ENCODE measurements around the gene GJC3.
A peak's percentile ranks its signal among the peaks of the same experiment; 100 is the strongest.
"Not testable (repeated sequence)": the region's sequence is repeated elsewhere in the genome, so short reads cannot be mapped to it uniquely, and the experiment has no call there.

GJC3 gene

DNA sequence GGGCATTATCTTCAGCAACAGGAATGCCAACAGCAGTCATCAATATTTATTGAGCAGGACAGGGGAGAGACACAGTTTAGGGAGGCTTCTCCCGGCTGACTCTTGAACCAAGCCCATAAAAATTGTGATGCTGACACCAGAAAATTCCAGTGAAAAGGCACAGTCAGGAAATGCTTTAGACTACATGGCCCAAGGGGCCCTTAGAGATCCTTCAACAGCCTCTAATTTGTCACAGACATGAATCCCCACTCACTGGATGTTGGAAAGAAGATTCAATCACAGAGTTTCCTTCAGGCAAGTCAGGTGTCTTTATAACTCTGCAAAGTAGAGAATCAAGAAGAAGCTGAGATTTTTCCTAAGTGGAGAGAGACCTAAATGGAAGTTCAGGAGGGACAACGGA is 1.2 kb downstream of the GJC3 start:
- no peak for DNase-seq

DNA sequence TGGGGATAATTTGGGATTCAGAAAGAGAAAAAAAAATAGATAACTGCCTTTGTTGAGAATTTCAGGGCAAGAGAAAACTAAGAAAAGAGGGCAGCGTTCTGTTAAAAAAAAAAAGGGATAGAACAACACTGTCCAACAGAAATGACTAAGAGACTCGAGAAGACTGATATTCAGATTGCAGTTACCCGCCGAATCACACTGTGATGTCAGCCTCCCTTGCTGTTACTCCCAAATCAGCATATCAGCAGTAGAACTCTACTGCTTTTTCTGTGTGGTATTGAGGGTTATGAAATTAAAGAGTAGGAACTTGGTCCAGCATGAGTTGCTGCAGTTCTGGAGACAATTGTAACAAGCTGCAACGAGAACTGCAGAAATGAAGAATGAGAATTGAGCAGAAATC is 1.9 kb downstream of the GJC3 start:
- no peak for DNase-seq

- DNase-seq, result no peak
These were observed 3.1 kb downstream of the GJC3 start for GRCh38 chr7:99926321-99926720.

DNA sequence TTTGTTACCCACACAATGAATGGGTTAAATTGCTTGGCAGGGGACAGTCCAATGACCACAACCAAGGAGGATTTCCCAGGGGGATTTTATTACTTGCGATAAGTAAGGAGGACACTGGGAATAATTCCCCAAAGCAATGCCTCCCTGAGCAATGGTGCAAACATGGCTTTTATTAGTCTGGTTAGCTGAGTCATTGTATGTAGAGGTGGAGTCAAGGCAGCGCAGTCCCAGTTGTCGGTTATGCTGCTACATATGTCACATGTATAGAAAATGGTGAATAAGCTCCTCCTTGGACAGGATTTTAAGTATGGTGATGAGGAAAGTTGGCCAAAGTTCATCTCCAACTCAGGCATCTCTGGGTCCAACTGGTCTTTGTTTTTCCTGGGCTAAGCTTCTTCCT is 6.2 kb downstream of the GJC3 start:
- no peak for DNase-seq

- DNase-seq, result no peak
These were observed 9.3 kb downstream of the GJC3 start for GRCh38 chr7:99920149-99920548.

GRCh38 chr7:99919814-99920112 is 9.7 kb downstream of the GJC3 start:
- DNase-seq, result no peak

GRCh38 chr7:99918959-99919813 is 10.2 kb downstream of the GJC3 start, which contains the start of gene TRIM4:
Gene TRIM4, minus strand, starts transcription at chr7:99919530. Its CDS starts 129 bp downstream, at chr7:99919401.
- peak; percentile 95 for DNase-seq

DNA sequence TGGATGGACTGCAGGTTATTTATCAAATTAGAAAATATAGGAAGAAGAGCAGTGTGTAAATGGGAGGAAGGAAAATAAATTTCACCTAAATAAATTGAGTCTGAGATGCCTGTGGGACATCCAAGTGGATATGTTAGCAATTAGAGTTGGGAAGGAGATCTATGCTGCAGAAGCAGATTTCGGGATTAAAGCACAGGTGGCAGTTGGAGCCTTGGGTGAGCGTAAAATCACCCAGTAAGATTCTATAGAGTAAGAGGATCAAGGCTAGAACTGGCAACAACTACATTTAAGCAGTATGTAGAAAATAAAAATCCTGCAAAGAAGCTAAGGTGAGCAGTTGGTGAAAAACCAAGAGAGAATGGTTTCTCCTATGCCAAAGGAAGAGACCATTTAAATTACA is 18.4 kb downstream of the GJC3 start:
- no peak for DNase-seq

DNA sequence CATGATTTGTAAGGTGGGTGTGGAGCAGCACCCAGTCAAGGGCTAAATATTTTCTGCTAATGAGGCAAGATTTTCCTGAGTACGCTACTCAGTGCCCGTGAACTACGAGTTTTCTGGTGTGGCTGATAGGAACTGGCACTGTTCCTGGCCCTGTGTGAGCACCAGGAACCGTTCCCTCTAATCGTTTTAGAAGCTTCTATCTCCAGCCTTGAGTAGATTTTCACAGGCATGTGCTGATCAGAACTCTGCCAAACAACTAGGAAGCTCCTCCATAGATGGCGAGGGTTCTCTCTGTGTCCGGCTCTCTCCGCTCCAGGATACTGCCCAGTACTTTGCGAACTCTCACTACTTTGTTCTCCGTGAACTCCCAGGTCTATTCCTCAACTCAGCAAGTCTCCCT is 27.8 kb downstream of the GJC3 start:
- no peak for DNase-seq

GRCh38 chr7:99899830-99900519 is 29.4 kb downstream of the GJC3 start:
- DNase-seq, result no peak

GRCh38 chr7:99898836-99899235 is 30.6 kb downstream of the GJC3 start:
- no peak for DNase-seq

- no peak for DNase-seq
These were observed 31.4 kb downstream of the GJC3 start for GRCh38 chr7:99898023-99898357.

GRCh38 chr7:99897322-99898022 is 31.9 kb downstream of the GJC3 start:
- DNase-seq, result no peak

DNA sequence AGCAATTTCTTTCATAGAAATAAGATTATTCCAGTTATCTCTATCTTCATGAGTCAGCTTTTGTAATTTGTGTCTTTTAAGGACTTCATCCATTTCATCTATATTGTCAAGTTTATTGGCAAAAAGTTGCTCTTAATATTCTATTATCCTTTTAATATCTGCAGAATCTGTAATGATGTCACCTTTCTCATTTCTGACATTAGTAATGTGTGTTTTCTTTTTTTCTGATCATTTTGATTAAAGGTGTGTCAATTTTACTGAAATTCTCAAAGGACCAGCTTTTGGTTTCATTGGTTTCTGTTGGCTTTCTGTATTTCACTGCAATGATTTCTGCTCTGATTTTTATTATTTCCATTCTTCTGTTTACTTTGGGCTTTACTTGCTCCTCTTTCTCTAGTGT is 34.7 kb downstream of the GJC3 start:
- no peak for DNase-seq

DNA sequence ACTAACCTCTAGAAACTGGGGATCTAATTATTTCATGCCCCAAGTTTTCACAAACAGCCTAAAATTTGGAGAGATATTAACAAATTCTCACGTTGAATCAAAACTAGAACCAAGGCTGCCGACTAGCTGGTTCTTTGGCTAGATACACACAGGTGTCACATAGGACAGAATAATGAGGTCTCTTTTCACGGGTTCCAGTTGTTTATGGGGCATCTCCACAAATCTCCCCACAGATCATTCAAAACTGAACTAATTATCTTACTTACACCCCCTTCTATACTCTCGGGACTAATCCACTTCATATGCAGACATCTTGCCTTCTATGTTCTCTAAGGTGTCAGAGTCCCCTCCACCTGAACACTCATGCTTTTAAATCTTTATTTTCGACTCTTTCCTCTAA is 36.1 kb downstream of the GJC3 start:
- no peak for DNase-seq

- DNase-seq, result not testable (repeated sequence)
These were observed 39.1 kb downstream of the GJC3 start for GRCh38 chr7:99890348-99890747.

DNA sequence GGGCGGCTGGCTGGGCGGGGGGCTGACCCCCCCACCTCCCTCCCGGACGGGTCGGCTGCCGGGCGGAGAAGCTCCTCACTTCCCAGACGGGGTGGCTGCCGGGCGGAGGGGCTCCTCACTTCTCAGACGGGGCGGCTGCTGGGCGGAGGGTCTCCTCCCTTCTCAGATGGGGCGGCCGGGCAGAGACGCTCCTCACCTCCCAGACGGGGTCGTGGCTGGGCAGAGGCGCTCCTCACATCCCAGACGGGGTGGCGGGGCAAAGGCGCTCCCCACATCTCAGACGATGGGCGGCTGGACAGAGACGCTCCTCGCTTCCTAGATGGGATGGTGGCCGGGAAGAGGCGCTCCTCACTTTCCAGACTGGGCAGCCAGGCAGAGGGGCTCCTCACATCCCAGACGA is 41.1 kb downstream of the GJC3 start:
- not testable (repeated sequence) for DNase-seq

- DNase-seq, result no peak
These were observed 48.0 kb downstream of the GJC3 start for GRCh38 chr7:99881370-99881769.

DNA sequence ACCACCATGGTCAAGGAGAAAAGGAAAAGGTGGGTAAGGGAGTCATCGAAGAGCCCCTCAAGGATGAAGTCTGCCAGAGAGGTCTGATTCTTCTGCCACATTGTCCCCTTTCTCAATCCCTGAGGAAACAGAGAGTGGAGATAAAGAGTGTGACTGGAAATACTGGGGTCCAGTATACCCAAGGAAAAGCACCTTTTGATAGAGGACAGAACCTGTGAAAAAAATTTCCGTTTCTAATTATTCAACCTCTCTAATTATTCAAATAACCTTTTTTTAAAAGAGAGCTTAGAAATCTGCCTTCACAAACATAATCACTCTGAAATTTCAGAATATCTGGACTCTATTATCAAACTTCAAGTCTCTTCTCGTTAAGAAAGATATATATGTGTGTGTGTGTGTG is 52.5 kb downstream of the GJC3 start, which contains the start of gene OR2AE1:
OR2AE1 (minus strand) TSS at position 101 of the 400 bp plus-strand sequence; CDS start at position 101, 0 bp downstream.
- DNase-seq, result no peak

DNA sequence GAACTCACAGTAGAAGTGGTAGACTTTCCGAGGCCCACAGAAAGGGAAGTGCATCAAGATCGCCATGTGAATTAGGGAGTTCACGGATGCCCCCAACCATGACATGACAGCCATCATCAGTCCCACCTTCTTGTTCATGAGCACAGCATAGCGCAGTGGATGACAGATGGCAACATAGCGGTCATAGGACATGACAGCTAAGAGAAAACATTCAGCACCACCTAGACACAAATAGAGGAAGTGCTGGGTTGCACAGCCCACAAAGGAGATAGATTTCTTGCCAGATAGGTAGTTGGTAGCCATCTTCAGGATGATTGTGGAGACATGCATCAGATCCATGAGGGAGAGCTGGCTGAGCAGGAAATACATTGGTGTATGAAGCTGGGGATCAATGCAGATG is 52.9 kb downstream of the GJC3 start:
- no peak for DNase-seq
